Gastroesophageal sphincter (tissue), 4 donors: ENCODE measurements around the gene USP6NL. TPM values are rescaled to one million over a fixed set of nuclear protein-coding genes. Genes with fewer than 3 reads are reported as not detected.

Experiments used
- ATAC-seq: fragments of 150-250 bp; one replicate; pipeline ENCODE4 v1.9.1; 2016; ENCODE audit warnings: mild to moderate bottlenecking, moderate library complexity
- H3K27ac ChIP-seq, 4 donors: fragments of 200-600 bp; sonication (generic) in 3 of 4; 1 replicate in 3 of 4; 2 replicates in 1 of 4; pipeline ENCODE4 v1.5.1; 2016 to 2019
- H3K27me3 ChIP-seq: fragments of 200-600 bp; sonication (generic); one replicate; pipeline ENCODE4 v1.5.1; 2019
- H3K36me3 ChIP-seq, 2 donors: fragments of 200-600 bp; sonication (generic); one replicate each; pipeline ENCODE4 v1.5.1; 2019; ENCODE audit warnings: control low read depth in 1 of 2
- H3K4me1 ChIP-seq, 3 donors: fragments of 200-600 bp; sonication (generic); 1 replicate in 2 of 3; 2 replicates in 1 of 3; pipeline ENCODE4 v1.5.1; 2016 to 2019; ENCODE audit warnings: control low read depth in 2 of 3
- H3K4me3 ChIP-seq, 2 donors: fragments of 200-600 bp; sonication (generic); one replicate each; pipeline ENCODE4 v1.5.1; 2019; ENCODE audit warnings: mild to moderate bottlenecking in 1 of 2, moderate library complexity in 1 of 2
- H3K9me3 ChIP-seq, 3 donors: fragments of 200-600 bp; sonication (generic); one replicate each; pipeline ENCODE4 v1.5.1; 2017 to 2019; ENCODE audit warnings: control low read depth in 2 of 3
- EP300 ChIP-seq: sonication (generic); formaldehyde crosslinking; IDR thresholded peaks from one replicate; pipeline ENCODE4 v1.6.1; 2017; ENCODE audit warnings: antibody characterized with exemption, mild to moderate bottlenecking
- POLR2A ChIP-seq, 2 donors: fragments of 450-650 bp; IDR thresholded peaks; one replicate each; pipeline ENCODE4 v1.6.1; 2017; ENCODE audit warnings: antibody characterized with exemption in 2 of 2, mild to moderate bottlenecking in 2 of 2, moderate library complexity in 1 of 2
- POLR2AphosphoS5 ChIP-seq: sonication (generic); formaldehyde crosslinking; IDR thresholded peaks from one replicate; pipeline ENCODE4 v1.6.1; 2017; ENCODE audit warnings: antibody characterized with exemption
- WGBS, 2 donors: methylation state at CpG; one replicate each; pipeline ENCODE4 v1.1.5; 2018; ENCODE audit warnings: low coverage in 1 of 2; 5-methylcytosine and 5-hydroxymethylcytosine counted together
- total RNA-seq, 4 donors: library from RNA; depleted of rRNA; stranded (reverse); fragments of >200 nt; gene quantifications; one replicate each; pipeline ENCODE4 v1.1.0, GENCODE V29; 2016
- TF ChIP-seq, protein P1 (sequence below), 4 experiments: fragments of 200-600 bp in 2 of 4; fragments of 450-650 bp in 2 of 4; sonication (generic) in 1 of 4; IDR thresholded peaks; one replicate each; pipeline ENCODE4 v1.5.1; 2017 to 2019; ENCODE audit warnings: antibody characterized with exemption in 4 of 4, mild to moderate bottlenecking in 2 of 4, moderate library complexity in 2 of 4

Gene USP6NL
- total RNA-seq, 4 donors from 2014 or later: 9.0 to 14.7 (median 12.5) TPM

DNA sequence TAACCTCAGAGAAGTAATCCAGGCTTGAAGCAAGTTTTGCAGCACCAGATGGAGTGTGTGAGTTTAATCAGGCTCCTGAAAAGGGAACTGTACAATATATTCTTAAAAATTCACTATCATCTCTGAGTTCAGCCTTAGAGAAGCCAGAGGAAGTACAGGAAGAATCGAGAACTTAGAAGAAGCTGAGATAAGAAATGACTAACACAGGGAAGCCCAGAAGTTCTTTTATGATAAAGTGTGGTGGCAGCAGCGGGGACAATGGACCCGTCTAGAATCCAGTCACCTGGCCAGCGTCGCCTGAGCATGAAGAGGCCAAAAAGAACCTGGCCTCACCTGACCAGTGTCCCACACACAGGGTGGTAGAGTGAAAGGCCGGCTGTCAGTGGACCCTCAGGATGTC, 161.0 kb downstream of the USP6NL start:
- Histone ChIP-seq H3K36me3 (no peaks in the 10 kb centered on the region), H3K4me1 (no peaks in the 10 kb centered on the region), H3K27me3 (peaks cover 32% of the 10 kb centered on the region), H3K27ac (no peak overlapping the region), H3K4me3 (no peak overlapping the region), H3K9me3 (no peaks in the 10 kb centered on the region)
- 55 to 79% methylated on average over 3 to 5 of the region's 6 CpGs for WGBS, 2 donors
- no peak for ATAC-seq
- TF ChIP-seq POLR2AphosphoS5 (no peak), POLR2A (IDR thresholded peaks at IDR 0.05) (no peak)

DNA sequence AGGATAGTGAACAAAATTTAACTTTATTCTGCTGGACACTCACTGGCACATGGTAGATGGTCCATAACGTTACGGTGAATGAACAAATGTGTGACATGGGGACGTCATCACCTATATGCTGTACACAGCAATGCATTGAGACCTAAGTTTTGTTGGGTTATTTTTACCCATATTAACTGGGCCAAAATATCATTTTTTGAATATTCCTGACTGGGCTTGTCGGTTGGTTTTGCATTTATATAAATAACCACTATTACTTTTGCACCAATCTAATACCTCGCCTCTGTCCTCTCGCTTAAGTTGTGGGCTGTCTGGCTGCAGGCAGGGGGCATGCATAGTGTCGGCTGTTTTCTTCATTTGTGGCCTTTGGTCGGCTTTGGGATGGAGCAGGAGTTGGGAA, 161.7 kb downstream of the USP6NL start:
- no peak for ATAC-seq
- WGBS, 2 donors: 74 to 83% methylated on average over 7 to 8 of the region's 8 CpGs
- no peaks in the 10 kb centered on the region for H3K4me1 ChIP-seq
- H3K27ac ChIP-seq: no peak overlapping the region
- no peaks in the 10 kb centered on the region for H3K9me3 ChIP-seq
- TF ChIP-seq POLR2A (IDR thresholded peaks at IDR 0.05): no peak
- TF ChIP-seq, protein P1, sequence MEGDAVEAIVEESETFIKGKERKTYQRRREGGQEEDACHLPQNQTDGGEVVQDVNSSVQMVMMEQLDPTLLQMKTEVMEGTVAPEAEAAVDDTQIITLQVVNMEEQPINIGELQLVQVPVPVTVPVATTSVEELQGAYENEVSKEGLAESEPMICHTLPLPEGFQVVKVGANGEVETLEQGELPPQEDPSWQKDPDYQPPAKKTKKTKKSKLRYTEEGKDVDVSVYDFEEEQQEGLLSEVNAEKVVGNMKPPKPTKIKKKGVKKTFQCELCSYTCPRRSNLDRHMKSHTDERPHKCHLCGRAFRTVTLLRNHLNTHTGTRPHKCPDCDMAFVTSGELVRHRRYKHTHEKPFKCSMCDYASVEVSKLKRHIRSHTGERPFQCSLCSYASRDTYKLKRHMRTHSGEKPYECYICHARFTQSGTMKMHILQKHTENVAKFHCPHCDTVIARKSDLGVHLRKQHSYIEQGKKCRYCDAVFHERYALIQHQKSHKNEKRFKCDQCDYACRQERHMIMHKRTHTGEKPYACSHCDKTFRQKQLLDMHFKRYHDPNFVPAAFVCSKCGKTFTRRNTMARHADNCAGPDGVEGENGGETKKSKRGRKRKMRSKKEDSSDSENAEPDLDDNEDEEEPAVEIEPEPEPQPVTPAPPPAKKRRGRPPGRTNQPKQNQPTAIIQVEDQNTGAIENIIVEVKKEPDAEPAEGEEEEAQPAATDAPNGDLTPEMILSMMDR (IDR thresholded peaks at IDR 0.05): no peak
- TF ChIP-seq POLR2AphosphoS5: no peak
- no peak for TF ChIP-seq EP300
- peaks cover 32% of the 10 kb centered on the region for H3K27me3 ChIP-seq
- H3K36me3 ChIP-seq: no peaks in the 10 kb centered on the region
- H3K4me3 ChIP-seq: no peak overlapping the region

DNA sequence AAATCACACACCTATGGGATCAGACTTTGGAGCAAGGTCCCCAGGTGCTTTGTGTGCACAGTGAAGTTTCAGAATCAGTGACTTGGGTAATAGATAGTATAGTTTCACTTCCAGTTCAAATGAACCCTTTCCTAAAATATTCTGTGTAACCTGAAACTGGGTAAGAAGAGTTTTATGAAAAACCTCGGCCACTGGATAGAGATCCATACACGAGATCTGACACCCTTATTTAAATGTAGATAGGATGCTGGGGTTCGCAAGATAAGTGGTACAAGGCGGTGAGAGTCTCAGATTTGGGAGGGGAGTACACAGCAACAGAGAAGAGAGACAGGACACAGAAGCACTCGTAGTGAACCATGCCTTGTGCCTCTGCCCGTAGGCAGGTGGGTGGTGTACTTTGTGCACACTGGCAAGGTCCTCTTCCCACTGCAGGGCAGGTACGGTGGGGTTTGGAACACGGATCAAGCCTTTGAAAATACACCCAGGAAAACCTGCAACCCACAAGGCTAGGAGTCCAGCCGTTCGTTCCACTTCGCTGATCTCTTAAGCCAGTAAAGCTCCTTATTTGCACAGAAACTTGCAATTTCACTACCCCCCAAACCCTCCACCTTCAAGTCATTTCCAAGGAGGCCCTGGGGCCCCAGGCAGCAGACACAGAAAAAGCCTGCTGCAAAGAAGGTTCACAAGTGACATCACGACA, 162.8 kb downstream of the USP6NL start:
- no peaks in the 10 kb centered on the region for H3K9me3 ChIP-seq
- ATAC-seq: no peak
- no peak overlapping the region for H3K27ac ChIP-seq
- no peaks in the 10 kb centered on the region for H3K36me3 ChIP-seq
- H3K4me3 ChIP-seq: no peak overlapping the region
- WGBS, 2 donors: 69 to 71% methylated on average over 6 to 7 of the region's 12 CpGs
- TF ChIP-seq EP300 (no peak), POLR2AphosphoS5 (no peak), POLR2A (IDR thresholded peaks at IDR 0.05) (no peak)
- TF ChIP-seq, protein P1 (IDR thresholded peaks at IDR 0.05): no peak
- H3K27me3 ChIP-seq: peaks cover 32% of the 10 kb centered on the region
- H3K4me1 ChIP-seq: no peaks in the 10 kb centered on the region

DNA sequence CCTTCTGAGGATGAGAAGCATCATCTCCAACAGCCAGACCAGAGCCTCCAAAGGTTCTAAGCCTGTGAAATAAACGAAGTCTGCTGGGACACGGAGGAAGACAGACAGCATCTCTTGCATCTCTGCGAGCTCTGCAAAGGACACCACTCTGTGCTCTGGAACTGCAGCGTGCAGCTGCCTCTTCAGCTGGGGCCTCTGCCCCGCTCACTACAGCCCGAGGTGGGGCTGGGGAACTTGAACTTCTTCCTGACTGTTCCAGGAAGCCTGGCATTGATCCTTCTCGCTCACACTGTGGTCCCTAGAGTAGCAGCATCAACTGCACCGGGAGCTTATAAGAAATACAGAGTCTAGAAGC, 163.3 kb downstream of the USP6NL start:
- Histone ChIP-seq H3K36me3 (no peaks in the 10 kb centered on the region), H3K9me3 (no peaks in the 10 kb centered on the region), H3K27me3 (peaks cover 32% of the 10 kb centered on the region), H3K4me1 (no peaks in the 10 kb centered on the region), H3K27ac (no peak overlapping the region), H3K4me3 (no peak overlapping the region)
- TF ChIP-seq POLR2A (IDR thresholded peaks at IDR 0.05) (no peak), EP300 (no peak), POLR2AphosphoS5 (no peak)
- TF ChIP-seq, protein P1 (IDR thresholded peaks at IDR 0.05): no peak
- 63% methylated on average over 4 of the region's 8 CpGs; no CpG with 5 or more reads in 1 of the 2 donors for WGBS, 2 donors
- ATAC-seq: no peak

DNA sequence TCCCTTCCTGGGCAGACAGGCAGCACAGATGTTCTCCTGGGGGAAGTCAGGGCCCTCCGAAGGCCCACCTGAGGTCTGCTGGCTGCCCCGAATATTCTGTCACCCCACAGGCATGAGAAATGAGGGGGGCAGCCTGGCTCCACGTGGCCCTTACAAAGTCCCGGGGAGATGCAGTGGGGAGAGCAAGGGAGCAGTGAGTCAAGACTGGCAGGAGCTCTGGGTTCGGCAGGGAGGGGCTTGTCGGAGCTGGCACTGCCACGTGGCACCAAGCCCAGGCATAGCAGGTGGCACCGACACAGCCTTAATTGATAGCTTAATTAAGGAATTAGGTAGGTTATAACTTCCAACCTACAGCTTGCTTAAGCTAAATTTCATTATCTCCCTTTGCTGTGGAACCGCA, 163.9 kb downstream of the USP6NL start:
- no peak for ATAC-seq
- H3K4me3 ChIP-seq: no peak overlapping the region
- 80% methylated on average over 4 of the region's 9 CpGs; no CpG with 5 or more reads in 1 of the 2 donors for WGBS, 2 donors
- H3K27ac ChIP-seq: no peak overlapping the region
- H3K4me1 ChIP-seq: no peaks in the 10 kb centered on the region
- TF ChIP-seq POLR2AphosphoS5: no peak
- TF ChIP-seq, protein P1 (IDR thresholded peaks at IDR 0.05): no peak
- TF ChIP-seq EP300: no peak
- no peak for TF ChIP-seq POLR2A (IDR thresholded peaks at IDR 0.05)
- H3K36me3 ChIP-seq: no peaks in the 10 kb centered on the region
- H3K9me3 ChIP-seq: no peaks in the 10 kb centered on the region
- peaks cover 32% of the 10 kb centered on the region for H3K27me3 ChIP-seq
